ENCODE results near the gene MYL10. TPM values are rescaled to one million over a fixed set of nuclear protein-coding genes. Genes with fewer than 3 reads are reported as not detected.
A peak's percentile ranks its signal among the peaks of the same experiment; 100 is the strongest.

MYL10 gene
- total RNA-seq, 1 experiment from 2014 or later = not detected

- Histone ChIP-seq H2AFZ (no peak overlapping the region), H3K4me2 (peak overlapping the region; percentile 43), H3K4me3 (no peak overlapping the region), H3K79me2 (ENCODE audit: low read depth) (no peaks in the 10 kb centered on the region), H4K20me1 (ENCODE audit: insufficient read depth) (no peaks in the 10 kb centered on the region), H3K27ac (no peak overlapping the region), H3K36me3 (ENCODE audit: low read depth) (no peaks in the 10 kb centered on the region), H3F3A (ENCODE audit: insufficient read depth, low read depth) (no peaks in the 10 kb centered on the region), H3K27me3 (ENCODE audit: insufficient read depth, low read depth) (no peaks in the 10 kb centered on the region), H3K9me3 (ENCODE audit: insufficient read depth, low read depth) (no peaks in the 10 kb centered on the region), H3K9me2 (ENCODE audit: insufficient read depth) (no peaks in the 10 kb centered on the region), H3K4me1 (replicated peaks; ENCODE audit: insufficient read depth) (peaks cover 15% of the 10 kb centered on the region)
- POLR2A ChIA-PET (ENCODE audit: unreplicated experiment) = interaction anchor here (0.7 kb wide), 1 partner anchor 118 kb away, joined by 3 read pairs; no protein-coding TSS in a partner anchor
- no peak for TF ChIP-seq EZH2 (IDR thresholded peaks at IDR 0.05; ENCODE audit: low read depth)
- TF ChIP-seq CTCF (conservative IDR thresholded peaks at IDR 0.05) = no peak
- no peak for DNase-seq
- CTCF ChIA-PET = no interaction called here
- BruUV-seq (replicated peaks) = no TSS peak
- intact Hi-C loops (cut with micrococcal nuclease; ENCODE audit: unreplicated experiment) = loop anchor here (5.0 kb wide), 1 partner anchor 112 kb away; no protein-coding TSS in a partner anchor
Observed at GRCh38 chr7:101615446-101615845, 13.7 kb downstream of the MYL10 start.

DNA sequence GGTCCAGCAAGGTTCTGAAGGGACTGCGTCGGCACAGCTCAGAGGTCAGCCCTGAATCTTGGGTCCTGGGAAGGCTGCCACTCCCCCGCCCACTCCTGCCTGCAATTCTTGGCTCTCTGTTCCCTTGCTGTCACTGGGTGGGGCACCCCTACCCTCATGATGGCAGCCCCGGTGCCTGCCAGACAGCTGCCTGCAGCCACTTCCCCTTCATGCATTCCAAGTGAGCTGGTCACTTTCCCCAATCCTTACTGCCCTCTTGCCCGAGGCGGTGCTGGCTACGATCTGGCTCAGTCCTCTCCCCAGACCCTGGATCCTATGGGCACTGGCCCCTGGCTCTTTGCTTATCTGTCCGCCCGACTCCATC, 14.2 kb downstream of the MYL10 start:
- no peaks in the 10 kb centered on the region for H3K79me2 ChIP-seq (ENCODE audit: low read depth)
- no peaks in the 10 kb centered on the region for H3K9me2 ChIP-seq (ENCODE audit: insufficient read depth)
- H4K20me1 ChIP-seq (ENCODE audit: insufficient read depth) = no peaks in the 10 kb centered on the region
- no peak overlapping the region for H2AFZ ChIP-seq
- BruUV-seq (replicated peaks) = no TSS peak
- H3K9me3 ChIP-seq (ENCODE audit: insufficient read depth, low read depth) = no peaks in the 10 kb centered on the region
- TF ChIP-seq CTCF (conservative IDR thresholded peaks at IDR 0.05) (no peak), EZH2 (IDR thresholded peaks at IDR 0.05; ENCODE audit: low read depth) (no peak)
- POLR2A ChIA-PET (ENCODE audit: unreplicated experiment) = interaction anchor here (0.6 to 0.7 kb wide), 2 partner anchors 117 to 296 kb away, joined by 3 to 5 read pairs; no protein-coding TSS in a partner anchor
- no peak overlapping the region for H3K4me3 ChIP-seq
- DNase-seq = peak; percentile 74 to 94
- H3K27me3 ChIP-seq (ENCODE audit: insufficient read depth, low read depth) = no peaks in the 10 kb centered on the region
- H3F3A ChIP-seq (ENCODE audit: insufficient read depth, low read depth) = no peaks in the 10 kb centered on the region
- peak overlapping the region; percentile 43 for H3K4me2 ChIP-seq
- H3K36me3 ChIP-seq (ENCODE audit: low read depth) = no peaks in the 10 kb centered on the region
- intact Hi-C loops (cut with micrococcal nuclease; ENCODE audit: unreplicated experiment) = loop anchor here (5.0 kb wide), 1 partner anchor 112 kb away; no protein-coding TSS in a partner anchor
- H3K27ac ChIP-seq = no peak overlapping the region
- H3K4me1 ChIP-seq (replicated peaks; ENCODE audit: insufficient read depth) = peaks cover 15% of the 10 kb centered on the region
- CTCF ChIA-PET = no interaction called here

GRCh38 chr7:101614098-101614938, 14.8 kb downstream of the MYL10 start:
- no TSS peak for BruUV-seq (replicated peaks)
- peaks cover 15% of the 10 kb centered on the region for H3K4me1 ChIP-seq (replicated peaks; ENCODE audit: insufficient read depth)
- no peaks in the 10 kb centered on the region for H3K9me2 ChIP-seq (ENCODE audit: insufficient read depth)
- no peak overlapping the region for H3K4me3 ChIP-seq
- intact Hi-C loops (cut with micrococcal nuclease; ENCODE audit: unreplicated experiment) = no loop called here
- ChIA-PET CTCF (no interaction called here), POLR2A (ENCODE audit: unreplicated experiment) (interaction anchor here (0.6 to 0.7 kb wide), 2 partner anchors 116 to 296 kb away, joined by 3 to 5 read pairs; no protein-coding TSS in a partner anchor)
- H3K4me2 ChIP-seq = peak overlapping the region; percentile 43
- no peak overlapping the region for H2AFZ ChIP-seq
- TF ChIP-seq CTCF (conservative IDR thresholded peaks at IDR 0.05) (no peak), EZH2 (IDR thresholded peaks at IDR 0.05; ENCODE audit: low read depth) (no peak)
- no peaks in the 10 kb centered on the region for H3K36me3 ChIP-seq (ENCODE audit: low read depth)
- H3K27ac ChIP-seq = no peak overlapping the region
- no peaks in the 10 kb centered on the region for H4K20me1 ChIP-seq (ENCODE audit: insufficient read depth)
- DNase-seq = no peak
- H3K27me3 ChIP-seq (ENCODE audit: insufficient read depth, low read depth) = no peaks in the 10 kb centered on the region
- H3K79me2 ChIP-seq (ENCODE audit: low read depth) = no peaks in the 10 kb centered on the region
- no peaks in the 10 kb centered on the region for H3K9me3 ChIP-seq (ENCODE audit: insufficient read depth, low read depth)
- H3F3A ChIP-seq (ENCODE audit: insufficient read depth, low read depth) = no peaks in the 10 kb centered on the region
